HepG2 (cell line): Measurements from ENCODE around the gene TTC31. TPM values are rescaled to one million over a fixed set of nuclear protein-coding genes. Genes with fewer than 3 reads are reported as not detected.

Experiments
- AKNA ChIP-seq: sonication (generic); formaldehyde crosslinking; IDR thresholded peaks from 2 replicates; pipeline ENCODE4 v1.4.0; 2020; ENCODE audit warnings: missing genetic modification reagents, borderline replicate concordance
- ARNT ChIP-seq: fragments of 450-650 bp; IDR thresholded peaks from 2 replicates; pipeline ENCODE4 v1.6.1; 2017
- GLMP ChIP-seq: sonication (generic); formaldehyde crosslinking; IDR thresholded peaks from 2 replicates; pipeline ENCODE4 v1.9.0; 2021; ENCODE audit warnings: missing genetic modification reagents, mild to moderate bottlenecking, borderline replicate concordance
- KLF12 ChIP-seq: sonication (generic); formaldehyde crosslinking; IDR thresholded peaks from 2 replicates; pipeline ENCODE4 v1.4.0; 2020; ENCODE audit warnings: missing genetic modification reagents, borderline replicate concordance
- MAFK ChIP-seq, 2 experiments: IDR thresholded peaks in 1 of 2; conservative IDR thresholded peaks in 1 of 2; 2 replicates each; pipeline ENCODE4 v1.6.1; 2011; ENCODE audit warnings: improper control_type of control experiment in 2 of 2, low read length in 2 of 2
- NRL ChIP-seq: sonication (generic); formaldehyde crosslinking; IDR thresholded peaks from 2 replicates; pipeline ENCODE4 v1.5.0; 2020; ENCODE audit warnings: missing genetic modification reagents, mild to moderate bottlenecking, moderate library complexity, borderline replicate concordance
- ZBTB40 ChIP-seq, 2 experiments: fragments of 450-650 bp in 1 of 2; sonication (generic) in 1 of 2; formaldehyde crosslinking in 1 of 2; IDR thresholded peaks; 2 replicates each; pipeline versions ENCODE4 v1.6.1 to v1.8.0; 2016 to 2022; ENCODE audit warnings: antibody characterized with exemption in 1 of 2, mild to moderate bottlenecking in 1 of 2, missing genetic modification reagents in 1 of 2
- ZNF121 ChIP-seq: sonication (generic); formaldehyde crosslinking; IDR thresholded peaks from 2 replicates; pipeline ENCODE4 v1.5.0; 2020; ENCODE audit warnings: mild to moderate bottlenecking, missing genetic modification reagents
- ZNF790 ChIP-seq: sonication (generic); formaldehyde crosslinking; IDR thresholded peaks from 2 replicates; pipeline ENCODE4 v1.8.0; 2022; ENCODE audit warnings: missing genetic modification reagents, mild to moderate bottlenecking, borderline replicate concordance
- polyA plus RNA-seq, 8 experiments: library from polyadenylated mRNA; depleted of rRNA in 3 of 8; stranded (reverse) in 7 of 8; unstranded in 1 of 8; fragments of >200 nt; fragmentation: Illumina TruSeq in 4 of 8; extraction: Trizol in 4 of 8; gene quantifications; 2 replicates each; pipeline versions ENCODE4 v1.2.1 to v1.2.3, GENCODE V29; 2011 to 2016; ENCODE audit warnings: low read depth in 4 of 8, missing spikeins in 1 of 8, mixed read lengths in 1 of 8; ENCODE audit not compliant: insufficient read depth in 1 of 8
- total RNA-seq, 5 experiments: library from RNA; depleted of rRNA; stranded (reverse); fragments of >200 nt; fragmentation: Illumina TruSeq; extraction: Trizol; gene quantifications; 2 replicates each; pipeline ENCODE4 v1.2.3, GENCODE V29; 2016; ENCODE audit warnings: low read depth in 1 of 5
- TF ChIP-seq, protein P1 (sequence below): sonication (generic); formaldehyde crosslinking; IDR thresholded peaks from 2 replicates; pipeline ENCODE4 v1.4.0; 2020; ENCODE audit warnings: mild to moderate bottlenecking, missing genetic modification reagents

The TTC31 gene
- total and polyA plus RNA-seq, 2 of the 13 experiments (the other 11 are each of a cell fraction or from before 2014, with no cell fraction given) = 28.3 to 39.5 TPM

- TF ChIP-seq NRL (no peak), ZBTB40 (IDR thresholded peaks at IDR 0.05) (no peak), ZBTB40 (CRISPR knock-in tag; IDR thresholded peaks at IDR 0.05) (no peak), KLF12 (CRISPR knock-in tag) (no peak), ZNF790 (no peak), ARNT (no peak), GLMP (CRISPR knock-in tag) (no peak), ZNF121 (CRISPR knock-in tag) (peak; percentile 96), AKNA (no peak), MAFK (conservative IDR thresholded peaks at IDR 0.05 in 1 of 2, IDR thresholded peaks at IDR 0.05 in 1 of 2; ENCODE audit: low read length in 2 of 2) (no peak)
- TF ChIP-seq, protein P1, sequence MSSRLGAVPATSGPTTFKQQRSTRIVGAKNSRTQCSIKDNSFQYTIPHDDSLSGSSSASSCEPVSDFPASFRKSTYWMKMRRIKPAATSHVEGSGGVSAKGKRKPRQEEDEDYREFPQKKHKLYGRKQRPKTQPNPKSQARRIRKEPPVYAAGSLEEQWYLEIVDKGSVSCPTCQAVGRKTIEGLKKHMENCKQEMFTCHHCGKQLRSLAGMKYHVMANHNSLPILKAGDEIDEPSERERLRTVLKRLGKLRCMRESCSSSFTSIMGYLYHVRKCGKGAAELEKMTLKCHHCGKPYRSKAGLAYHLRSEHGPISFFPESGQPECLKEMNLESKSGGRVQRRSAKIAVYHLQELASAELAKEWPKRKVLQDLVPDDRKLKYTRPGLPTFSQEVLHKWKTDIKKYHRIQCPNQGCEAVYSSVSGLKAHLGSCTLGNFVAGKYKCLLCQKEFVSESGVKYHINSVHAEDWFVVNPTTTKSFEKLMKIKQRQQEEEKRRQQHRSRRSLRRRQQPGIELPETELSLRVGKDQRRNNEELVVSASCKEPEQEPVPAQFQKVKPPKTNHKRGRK (CRISPR knock-in tag) = no peak
These were observed 6.0 kb downstream of the TTC31 start (continued) for GRCh38 chr2:74488643-74489481.
